T-helper 1 cell treated with Interleukin-12 subunit alpha and Interleukin-12 subunit beta and Interleukin-4 antibody, amounts not matched to agents 30 ng/mL and 1 ng/mL, for 36 hours (primary cell): ENCODE results near the gene TNRC18. TPM values are rescaled to one million over a fixed set of nuclear protein-coding genes. Genes with fewer than 3 reads are reported as not detected.

Source experiments
- intact Hi-C: fragments of 100-400 bp; cut with micrococcal nuclease; formaldehyde crosslinking; loops from one replicate; pipeline ENCODE4 v1.15.1; 2024
- total RNA-seq: library from RNA; stranded (reverse); gene quantifications from 2 replicates; pipeline ENCODE4 v1.2.3, GENCODE V29; 2022

Gene TNRC18
- total RNA-seq, 1 donor from 2014 or later: 44.3 TPM

DNA sequence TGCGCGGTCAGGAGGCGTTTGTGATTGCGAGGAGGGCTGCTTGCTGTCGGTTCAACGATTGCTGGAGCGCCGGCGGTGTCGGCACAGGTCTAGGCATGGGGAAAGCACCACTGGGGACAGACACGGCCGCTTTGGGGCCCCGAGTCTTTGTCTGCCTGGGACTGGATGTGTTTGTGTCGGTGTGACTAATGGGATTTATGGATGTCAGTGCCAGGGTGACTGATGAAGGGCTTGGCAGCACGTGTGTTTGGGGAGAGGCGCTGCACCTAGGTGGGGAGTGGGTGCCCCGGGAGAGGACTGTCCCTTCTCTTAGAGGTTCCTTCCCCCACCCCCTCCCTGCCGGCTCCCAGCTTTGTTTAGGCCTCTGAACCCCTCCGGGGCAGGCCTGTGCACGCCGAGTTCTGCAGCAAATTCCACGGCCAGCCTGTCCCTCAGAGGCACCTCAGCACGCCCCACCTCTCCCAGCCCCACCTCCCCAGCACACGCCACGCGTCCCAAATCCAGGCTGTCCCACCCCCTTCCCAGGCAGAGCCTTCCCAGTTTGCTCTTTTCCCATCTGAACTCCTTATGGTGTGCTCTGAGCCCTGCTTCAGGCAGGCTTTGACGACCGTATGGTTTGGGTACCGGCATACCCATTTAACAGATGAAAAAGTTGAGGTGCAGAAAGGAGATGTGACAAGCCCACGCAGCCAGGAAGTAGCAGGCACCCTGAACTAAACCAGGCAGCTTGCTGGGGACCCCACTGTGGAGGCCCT, 6.4 kb upstream of the TNRC18 start:
- intact Hi-C loops: loop anchor here (1.0 kb wide), 1 partner anchor 9 kb away; no protein-coding TSS in a partner anchor

DNA sequence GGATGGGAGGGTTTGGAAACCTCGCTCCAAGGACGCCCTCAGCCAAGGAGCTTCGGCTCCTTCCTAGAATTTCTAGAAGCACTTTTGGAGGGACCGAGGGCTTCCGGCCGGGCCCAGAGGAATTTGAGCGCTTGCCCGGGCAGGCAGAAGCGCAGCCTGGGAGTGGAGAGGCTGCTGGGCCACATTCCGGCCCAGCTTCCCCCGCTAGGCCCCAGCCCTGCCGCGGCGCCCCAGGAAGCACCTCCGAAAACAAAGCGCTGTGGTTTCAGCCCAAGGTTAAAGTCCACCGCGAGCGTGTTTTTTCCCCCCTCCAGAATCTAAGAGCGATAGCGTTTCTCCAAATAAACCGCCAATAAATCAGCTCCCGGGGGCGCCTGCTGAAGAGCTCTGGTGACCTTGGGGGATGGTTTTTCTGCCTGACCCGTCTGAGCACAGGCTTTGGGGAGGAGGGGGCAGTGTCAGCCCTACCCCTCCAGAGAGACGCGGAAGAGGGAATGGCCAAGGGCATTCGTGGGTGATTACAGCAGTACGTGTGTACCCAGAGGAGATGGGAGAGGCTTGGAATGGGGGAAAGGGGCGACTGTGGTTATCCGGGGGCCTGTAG, 5.7 kb upstream of the TNRC18 start:
- intact Hi-C loops: loop anchor here (1.0 kb wide), 1 partner anchor 8 kb away; no protein-coding TSS in a partner anchor

DNA sequence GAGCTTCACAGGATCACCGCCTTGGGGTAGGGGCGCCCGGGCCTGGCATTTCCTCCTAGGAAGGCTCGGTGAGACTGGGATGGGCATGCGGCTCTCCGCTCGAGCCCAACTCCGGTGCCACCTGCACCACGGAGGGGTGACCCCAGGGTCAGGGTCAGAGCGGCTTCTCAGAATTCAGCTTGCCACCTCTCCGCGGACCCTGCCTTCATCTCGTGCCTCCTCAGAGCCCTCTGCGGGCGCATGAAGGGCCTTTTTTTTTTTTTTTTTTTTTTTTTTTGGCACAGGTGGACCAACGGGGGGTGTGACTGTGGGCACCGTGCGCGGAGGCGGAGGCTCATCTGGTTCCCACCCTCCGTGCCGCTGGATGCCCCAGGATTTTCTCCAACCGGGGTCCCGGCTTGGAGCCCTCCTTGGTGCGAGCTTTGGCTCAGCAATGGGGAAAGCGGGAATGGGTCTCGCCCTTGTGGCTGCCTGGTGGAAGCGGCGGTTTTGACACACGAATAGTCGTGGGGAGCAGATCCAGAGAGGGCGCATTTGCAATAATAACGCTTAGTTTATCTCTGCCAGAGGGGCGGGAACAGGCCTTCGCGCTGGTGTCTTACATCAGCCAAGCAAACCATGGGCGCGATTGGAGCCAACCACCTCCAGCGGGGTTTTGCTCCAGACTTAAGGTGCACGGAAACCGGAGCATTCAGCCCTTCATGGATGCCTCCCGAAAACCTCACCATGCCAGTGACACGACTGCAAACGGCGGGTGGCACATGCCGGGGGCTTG, 5.0 kb upstream of the TNRC18 start:
- intact Hi-C loops: loop anchor here (1.0 kb wide), 1 partner anchor 7 kb away; no protein-coding TSS in a partner anchor

DNA sequence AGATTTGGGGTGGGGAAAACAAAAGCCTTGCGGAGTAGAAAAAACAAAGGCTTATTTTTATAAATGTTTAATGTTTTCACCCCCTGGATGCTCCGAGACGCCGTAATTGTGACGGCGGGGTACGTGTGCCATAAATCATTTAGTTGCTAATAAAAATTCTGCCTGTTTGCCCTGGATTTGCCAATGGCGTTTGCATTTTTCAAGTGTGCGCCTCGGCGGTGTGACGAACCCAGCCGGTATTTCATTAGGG, 2.5 kb upstream of the TNRC18 start:
- intact Hi-C loops: no loop called here

DNA sequence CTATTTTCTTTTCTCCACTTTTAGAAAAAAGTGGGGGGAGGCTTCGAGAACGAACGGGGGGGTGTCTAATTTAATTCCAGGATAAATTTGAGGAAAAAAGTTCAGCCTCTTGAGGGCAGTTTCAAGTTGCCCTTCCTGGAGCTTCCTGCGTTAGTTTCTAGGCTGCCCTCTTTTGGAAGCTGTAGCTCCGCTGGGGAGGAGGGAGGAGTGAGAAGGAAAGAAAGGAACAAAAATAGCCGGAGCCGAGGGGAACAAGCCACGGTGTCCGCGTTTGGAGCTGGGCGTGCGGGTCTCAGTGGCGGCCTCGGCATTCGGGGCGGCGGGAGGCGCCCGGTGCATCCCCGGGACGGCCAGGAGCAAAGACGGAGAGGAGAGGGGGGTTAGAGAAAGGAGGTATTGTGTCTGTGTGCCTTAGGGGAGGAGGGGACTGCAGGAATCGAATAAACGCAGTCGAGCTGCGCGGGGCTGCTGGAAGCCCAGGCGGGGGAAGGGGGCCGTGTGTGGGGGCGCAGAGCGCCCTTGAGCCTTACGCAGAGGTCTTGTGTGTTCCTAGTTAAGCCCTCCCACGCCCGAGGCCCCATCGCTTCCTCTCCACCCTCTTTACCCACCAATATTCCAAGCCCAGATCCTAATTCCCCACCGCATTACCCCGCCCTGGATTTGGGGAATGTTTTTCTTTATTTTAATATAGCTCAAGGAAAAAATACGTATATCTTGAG, 2.0 kb upstream of the TNRC18 start:
- intact Hi-C loops: no loop called here

DNA sequence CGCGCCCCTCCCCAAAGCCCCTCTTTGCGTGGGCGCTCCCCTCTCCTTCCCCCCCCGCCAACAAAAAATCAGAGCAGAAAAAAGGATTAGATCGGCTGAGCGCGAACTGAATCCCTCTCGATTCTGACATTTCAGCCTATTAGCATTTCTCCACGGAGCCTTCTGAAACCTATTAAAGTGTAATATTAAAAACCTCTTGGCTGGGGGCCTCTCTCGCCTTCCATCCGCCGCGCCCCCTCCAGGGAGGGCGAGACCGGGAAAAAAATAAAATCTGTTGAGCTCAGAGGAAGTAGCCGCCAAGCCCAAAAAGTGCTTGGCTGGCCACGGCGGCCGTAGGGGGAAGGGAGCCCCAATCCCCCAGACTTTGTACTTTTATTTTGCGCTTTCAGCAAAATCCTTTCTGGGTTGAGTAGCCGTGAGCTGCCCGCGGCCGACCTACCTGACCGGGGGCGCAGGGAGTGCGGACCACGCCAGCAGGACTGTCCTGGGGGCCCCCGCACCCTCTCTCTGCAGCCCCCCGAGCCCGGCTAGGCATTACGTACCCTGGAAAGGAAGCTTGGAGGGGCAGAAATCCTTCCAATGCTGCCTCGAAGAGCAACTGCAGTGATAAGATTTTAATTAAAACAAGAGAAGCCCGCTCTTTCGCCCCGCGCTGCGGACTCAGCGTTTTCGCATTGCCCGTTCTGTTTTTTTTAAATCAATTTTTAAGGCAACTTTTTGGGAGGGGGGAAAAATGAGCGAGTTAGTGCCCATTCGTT, 1.3 kb upstream of the TNRC18 start:
- intact Hi-C loops: loop anchor here (1.0 to 5.0 kb wide), 3 partner anchors 28 to 358 kb away; no protein-coding TSS in a partner anchor

DNA sequence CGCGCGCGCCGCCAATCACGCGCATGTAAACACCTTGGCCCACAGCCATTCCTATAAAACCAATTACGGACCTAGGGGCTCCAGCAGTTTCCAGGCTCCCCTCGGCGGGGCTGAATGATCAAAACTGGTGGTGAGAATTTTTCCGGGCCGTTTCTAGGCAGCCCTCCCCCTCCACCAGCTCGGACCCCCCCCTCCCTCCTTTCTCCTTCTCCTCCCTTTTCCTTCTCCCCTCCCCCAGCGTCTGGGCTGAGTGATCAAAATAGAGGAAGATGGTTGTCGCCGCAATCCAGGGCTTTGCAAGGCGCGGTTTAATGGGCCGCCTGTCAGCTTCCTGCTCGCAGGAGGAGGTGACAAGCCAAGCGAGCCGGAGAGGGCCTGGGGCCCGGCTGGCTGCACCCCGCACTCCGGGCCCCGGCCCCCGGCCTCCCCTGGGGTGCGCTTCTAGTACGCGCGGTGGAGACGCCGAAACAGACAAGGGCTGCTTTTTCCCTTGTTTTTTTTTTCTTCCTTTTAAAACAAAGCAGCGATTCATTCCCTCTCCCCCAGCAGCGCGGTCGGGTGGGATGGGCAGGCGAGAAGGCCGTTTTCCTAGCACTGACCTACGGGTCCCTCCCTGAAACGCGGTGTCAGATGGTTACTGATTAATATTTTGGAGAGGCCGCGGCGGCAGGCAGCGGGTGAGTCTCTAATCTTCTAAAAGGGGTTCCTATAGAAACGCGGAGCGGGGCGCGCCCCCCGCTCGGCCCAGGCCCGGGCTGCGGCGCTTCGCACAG, 528 bp upstream of the TNRC18 start:
- intact Hi-C loops: loop anchor here (1.0 to 5.0 kb wide), 3 partner anchors 27 to 357 kb away; no protein-coding TSS in a partner anchor

DNA sequence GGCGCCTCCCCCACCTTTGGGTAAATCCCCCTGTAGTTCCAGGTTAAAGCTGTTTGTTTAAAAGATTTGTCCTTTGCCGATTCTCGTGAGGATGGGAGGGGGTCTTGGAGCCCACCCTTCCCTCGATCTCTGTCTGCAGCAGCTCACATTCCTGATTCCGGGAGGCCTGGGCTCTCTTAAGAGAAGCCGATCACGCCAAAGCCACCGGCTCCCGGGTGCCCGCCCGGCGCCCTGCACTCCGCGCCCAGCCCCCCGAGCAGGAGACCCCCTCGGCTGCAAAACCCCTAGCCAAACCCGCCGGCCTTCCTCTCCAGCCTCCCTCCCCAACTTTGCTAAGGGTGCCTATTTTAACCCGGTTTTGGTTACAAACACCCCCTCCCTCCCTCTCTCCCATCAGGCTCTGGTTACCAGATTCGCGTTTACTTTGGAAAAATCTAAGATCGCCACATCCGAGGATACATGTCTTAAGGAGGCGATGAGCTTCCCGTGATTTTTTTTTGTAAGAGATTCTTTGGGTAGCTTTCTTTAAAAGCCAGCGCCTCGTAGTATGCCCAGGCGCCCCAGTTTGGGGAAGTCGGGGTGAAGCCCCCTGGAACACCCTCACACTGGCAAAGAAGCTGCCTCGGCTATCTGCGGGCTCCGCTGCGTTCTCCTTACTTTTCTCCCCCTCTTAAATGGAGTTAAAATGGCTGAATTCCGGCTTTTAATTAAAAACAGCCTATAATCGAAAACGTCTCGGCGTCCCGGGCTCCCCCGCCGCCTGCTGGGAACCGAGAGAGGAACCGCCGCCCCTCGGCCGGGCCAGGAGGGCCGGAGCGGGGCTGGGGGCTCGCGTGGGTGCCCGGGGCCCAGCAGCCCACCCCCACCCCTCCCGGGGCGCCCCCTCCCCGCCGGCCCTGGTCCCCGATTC, 983 bp downstream of the TNRC18 start:
- intact Hi-C loops: loop anchor here (5.0 kb wide), 1 partner anchor 355 kb away; no protein-coding TSS in a partner anchor

DNA sequence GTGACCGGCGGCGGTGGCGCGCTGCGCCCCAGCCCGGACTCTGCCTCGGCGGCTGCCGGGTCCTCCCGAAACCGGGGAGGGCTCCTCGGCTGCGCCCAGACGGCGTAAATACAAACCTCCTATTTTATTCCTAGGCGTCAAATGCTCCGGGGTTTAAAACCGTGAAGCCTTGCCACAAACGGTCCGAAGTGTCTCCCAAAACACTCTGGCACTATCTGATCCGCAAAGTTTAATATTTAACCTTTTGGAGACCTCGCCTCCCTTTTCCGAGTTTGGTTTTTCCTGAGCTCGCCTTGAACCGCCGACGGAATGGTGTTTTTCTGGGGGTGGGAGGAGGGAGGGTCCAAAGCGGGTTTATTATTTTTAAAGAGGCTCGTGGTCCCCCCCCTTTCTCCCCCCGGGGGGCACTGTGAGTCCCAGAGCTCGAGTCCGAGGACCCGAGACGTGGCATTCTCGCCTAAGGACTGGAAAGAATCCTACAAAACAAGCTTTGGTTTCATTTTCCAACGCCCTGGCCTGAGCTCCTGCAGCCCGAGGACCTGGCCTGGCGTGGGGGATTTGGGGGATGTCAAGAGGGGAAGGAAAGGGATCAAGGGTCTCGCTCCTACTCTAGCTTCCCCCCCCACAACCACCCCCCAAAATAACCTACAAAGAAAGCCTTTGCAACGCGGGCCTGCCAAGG, 1.8 kb downstream of the TNRC18 start:
- intact Hi-C loops: loop anchor here (1.0 to 5.0 kb wide), 3 partner anchors 7 to 355 kb away; no protein-coding TSS in a partner anchor

DNA sequence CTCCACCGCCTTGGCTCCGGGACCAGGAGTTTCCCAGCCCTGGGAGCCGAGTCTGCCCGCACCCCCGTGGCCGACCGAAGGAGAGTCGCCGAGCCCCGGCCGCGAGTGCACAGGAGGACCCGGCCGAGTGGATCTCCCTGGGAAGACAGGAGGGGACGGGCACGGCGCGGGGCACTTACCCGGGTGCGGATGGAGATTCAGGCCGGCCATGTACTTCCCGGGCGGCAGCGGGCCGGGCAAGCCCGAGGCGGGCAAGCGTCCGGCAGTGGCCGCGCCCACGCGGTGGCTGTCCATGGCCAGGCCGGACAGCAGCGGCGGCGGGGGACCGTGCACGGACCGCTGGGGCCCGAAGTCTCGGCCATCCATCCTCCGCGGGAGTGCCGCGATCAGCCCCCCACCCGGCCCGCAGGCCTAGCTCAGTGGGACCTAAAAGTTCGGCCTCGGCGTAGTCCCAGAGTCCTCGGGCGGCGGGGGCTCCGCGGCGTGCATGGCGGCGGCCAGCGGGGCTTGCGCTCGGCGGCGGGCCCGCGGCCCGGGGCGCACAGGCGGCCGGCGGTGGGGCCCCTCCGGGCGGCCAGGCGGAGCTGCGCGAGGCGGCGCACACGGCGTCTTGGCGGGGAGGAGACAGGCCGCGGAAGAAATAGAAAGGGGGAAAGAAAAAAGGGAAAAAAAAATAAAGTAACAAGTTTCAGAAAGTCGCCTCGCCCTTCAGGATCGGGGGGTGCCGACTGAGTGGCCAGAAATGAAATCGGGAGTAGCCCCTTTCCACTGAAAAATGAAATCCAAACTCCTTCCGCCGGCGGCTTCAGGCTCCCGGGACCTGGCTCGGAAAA, 2.5 kb downstream of the TNRC18 start:
- intact Hi-C loops: loop anchor here (1.0 to 5.0 kb wide), 3 partner anchors 8 to 354 kb away; no protein-coding TSS in a partner anchor

DNA sequence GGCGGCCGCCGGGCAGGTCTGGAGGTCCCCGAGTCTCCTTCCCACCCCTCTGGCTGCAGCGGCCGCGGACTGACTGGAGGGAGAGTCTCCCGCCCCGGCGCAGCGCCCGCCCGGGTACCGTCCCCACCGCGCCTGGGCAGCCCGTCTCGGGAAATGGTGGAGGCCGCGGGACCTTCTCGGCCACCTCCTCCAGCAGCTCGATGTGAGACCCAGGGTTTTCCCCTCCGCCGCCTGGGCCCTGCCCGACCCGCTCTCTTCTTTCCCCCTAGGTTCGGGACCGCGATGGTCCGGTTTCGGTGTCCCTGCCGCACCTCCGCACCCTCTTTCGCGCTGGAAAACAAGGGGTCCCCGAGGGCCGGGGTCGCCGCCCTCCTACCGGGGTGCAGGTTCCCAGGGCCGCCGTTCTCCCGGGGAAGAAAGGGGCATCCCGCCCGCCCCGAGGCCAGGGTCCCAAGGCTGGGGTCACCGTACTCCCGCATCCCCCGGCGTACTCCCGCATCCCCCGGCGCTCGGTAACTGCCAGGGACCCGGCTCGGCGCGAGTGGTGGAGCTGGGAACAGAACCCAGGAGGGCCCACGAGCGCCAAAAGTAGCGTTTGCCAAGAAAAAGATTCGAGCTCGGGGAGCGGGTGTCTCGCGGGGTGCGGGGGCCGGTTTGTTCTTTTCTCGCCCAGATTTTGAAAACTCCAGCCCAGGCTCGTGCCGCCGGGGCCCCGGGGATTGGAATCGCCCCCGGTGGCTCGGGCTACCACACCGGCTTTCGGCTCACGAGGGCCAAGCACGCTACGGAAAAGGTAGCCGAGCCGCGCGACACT, 3.4 kb downstream of the TNRC18 start:
- intact Hi-C loops: loop anchor here (2.0 to 5.0 kb wide), 2 partner anchors 275 to 353 kb away; no protein-coding TSS in a partner anchor

DNA sequence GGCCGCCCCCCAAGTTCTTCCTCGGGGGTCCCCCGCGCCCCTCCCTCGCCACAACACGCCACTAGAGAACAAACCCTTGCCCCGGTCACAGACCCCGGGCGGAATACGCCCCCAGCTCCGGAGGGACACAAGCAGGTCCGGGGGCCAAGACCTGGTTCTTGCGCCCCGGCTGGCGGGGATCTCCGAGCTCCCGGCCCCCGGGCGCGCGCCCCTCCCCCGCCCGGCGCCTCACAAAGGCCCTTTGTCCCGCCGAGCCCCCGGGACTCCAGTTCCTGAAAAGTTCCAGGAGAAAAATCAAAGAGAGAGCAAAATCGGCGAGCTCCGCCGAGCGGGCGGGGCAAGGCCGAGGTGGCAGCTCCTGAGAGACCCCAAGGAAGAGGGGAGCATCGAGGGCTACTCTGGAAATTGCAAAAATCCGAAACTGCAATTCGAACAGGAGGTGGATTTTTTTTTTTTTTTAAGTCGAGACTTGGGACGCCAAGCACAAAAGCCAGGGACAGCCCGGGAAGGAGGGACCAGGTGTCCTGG, 4.0 kb downstream of the TNRC18 start:
- intact Hi-C loops: loop anchor here (2.0 to 5.0 kb wide), 2 partner anchors 275 to 352 kb away; no protein-coding TSS in a partner anchor

DNA sequence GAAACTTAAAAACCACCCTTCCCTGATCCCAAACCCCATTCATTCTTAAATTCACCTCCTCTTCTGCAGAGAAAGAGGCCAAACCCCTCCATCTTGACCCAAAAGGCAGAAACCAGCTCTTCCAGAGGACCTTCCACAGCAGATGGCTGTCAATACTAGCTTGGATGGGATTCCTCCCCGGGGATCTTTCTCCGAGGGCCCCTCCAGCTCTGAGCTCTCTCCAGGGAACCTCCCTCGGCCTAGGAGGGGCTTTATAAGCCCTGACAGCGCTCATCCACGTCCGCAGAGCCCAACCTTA, 5.4 kb downstream of the TNRC18 start:
- intact Hi-C loops: no loop called here

DNA sequence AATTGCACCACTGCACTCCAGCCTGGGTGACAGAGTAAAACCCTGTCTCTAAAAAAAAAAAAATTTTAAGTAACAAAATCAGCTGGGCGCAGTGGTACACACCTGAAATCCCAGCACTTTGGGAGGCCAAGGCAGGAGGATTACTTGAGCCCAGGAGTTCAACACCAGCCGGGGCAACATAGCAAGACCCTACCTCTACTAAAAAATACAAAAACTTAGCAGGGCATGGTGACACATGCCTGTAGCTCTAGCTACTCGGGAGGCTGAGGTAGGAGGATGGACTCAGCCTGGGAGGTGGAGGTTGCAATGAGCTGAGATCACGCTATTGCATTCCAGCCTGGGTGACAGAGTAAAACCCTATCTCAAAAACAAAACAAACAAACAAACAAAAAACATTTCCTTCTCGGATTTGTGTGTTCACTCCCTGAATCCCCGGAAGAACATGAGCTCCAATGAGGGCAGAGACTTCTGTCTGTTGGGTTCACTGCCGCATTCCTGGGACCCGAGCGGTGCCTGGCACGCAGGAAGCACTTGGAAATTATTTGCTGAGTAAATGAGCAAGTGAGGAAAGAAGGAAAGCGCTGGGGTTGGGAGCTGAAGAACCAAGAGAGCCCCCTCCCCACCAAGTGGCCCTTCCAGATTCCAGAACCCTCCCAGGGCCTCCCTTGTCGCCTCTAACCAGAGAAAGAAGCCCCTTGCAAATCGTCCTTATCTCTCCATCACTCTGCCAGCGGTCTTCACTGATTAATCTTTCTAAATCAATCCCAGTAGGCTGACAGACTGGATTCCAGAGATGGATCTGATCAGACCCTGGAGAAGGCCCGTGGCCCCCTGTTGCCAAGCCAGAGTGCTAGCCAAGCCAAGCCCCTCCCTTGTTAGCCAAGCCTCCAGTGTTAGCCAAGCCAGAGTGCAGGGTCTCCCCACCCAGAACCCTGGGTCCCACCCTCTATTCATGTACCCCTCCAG, 6.2 kb downstream of the TNRC18 start:
- intact Hi-C loops: no loop called here

DNA sequence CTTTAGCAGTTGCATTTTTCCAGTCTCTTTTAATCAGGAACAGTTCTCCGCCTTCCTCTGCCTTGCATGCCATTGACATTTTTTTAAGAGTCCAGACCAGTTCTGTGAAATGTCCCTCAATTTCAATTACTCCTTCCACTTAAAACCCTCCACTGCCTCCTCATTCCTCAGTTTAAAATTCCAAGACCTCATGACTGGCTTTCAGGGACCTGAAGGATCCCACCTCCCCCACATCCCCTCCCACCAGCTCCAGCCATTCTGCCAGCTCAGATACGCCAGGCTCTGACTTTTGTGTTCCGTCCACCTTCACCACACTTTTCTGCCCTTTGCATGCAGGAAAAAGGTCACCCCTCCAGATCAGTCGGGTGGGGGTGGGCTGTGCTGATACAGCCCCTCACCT, 8.7 kb downstream of the TNRC18 start:
- intact Hi-C loops: no loop called here
